NCI-H345 treated with DMSO at 0.1 percent for 48 hours (cell line): ENCODE measurements around the gene LRRC4B.
"Not testable (repeated sequence)": the region's sequence is repeated elsewhere in the genome, so short reads cannot be mapped to it uniquely, and the experiment has no call there.

Experiments used
- DNase-seq: peaks from one replicate; lab custom pipeline; 2025; ENCODE audit not compliant: unreplicated experiment; lab: John Stamatoyannopoulos, UW

LRRC4B gene

DNA sequence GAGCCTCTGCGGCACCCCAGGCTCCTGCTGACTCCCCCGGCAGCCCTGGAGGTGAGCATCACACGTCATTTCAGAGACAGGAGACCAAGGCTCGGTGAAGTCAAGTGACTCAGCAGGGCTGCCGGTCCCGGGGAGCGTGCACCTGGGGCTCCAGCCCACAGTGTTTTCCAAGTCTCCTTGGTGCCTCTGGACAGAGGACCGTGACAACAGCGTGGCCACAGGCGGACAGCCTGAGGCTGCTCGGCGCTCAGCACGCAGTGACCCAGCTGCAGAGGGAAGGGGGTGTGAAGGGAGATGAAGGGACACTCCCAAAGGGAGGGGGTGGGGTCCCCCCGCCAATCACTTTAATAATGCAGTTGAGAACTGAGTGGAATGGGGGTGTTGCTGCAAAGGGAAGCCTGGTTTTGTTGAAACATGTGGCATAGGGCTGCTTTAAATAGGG lies 37.0 kb downstream of the LRRC4B start:
- no peak for DNase-seq

DNA sequence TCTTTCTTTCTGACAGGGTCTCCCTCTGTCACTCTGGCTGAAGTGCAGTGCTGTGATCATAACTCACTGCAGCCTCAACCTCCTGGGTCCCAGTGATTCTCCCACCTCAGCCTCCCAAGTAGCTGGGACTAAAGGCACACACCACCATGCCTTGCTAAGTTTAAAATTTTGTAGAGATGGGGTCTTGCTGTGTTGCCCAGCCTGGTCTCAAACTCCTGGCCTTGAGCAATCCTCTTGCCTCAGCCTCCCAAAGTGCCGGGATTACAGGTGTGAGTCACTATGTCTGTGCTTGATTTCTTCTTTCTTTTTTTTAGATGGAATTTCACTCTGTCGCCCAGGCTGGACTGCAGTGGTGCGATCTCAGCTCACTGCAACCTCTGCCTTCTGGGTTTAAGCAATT lies 40.2 kb downstream of the LRRC4B start:
- not testable (repeated sequence) for DNase-seq

DNA sequence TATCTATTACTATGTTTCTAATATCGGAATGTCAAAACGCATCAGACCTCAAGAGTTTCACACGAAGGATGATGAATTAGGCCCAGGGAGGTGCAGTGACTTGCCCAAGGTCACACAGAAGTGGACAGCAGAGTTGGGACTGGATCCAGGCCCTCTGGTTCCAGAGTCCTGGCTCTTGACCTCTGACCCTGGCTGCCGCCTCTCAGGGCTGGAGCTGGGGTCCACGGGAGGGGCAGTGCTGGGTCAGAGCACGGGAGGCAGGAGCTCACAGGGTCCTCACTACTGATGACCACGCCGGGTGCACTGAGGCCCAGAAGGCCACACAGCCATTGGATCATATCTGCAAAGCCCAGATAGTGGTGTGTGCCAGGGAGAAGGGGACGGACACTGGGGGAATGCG lies 45.4 kb downstream of the LRRC4B start:
- DNase-seq: no peak

DNA sequence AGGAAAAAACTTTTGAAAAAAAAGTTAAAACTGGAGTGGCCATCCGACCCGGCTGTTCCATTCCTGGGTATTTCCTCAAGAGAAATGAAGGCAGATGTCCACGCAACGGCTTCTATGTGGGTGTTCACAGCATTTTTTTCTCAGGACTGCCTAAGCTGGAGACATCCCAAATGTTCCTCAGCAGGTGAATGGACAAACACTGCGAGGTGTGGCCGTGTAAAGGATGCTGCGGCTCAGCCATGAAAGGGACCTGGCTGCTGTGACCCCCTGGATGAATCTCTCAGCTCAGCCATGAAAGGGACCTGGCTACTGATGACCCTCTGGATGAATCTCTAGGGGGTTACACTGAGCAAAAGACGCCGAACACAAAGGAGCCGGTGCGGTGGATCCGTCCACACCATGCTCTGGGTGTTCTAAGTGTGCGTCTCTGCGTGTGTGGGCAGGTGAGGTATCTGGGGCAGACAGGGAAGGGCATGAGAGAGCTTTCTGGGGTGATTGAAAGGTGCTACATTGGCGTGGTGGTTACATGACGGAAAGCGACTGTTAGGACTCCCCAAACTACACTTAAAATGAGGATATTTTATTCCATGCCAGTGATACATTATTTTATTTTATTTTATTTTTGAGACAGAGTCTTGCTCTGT lies 47.3 kb downstream of the LRRC4B start:
- DNase-seq: no peak

DNA sequence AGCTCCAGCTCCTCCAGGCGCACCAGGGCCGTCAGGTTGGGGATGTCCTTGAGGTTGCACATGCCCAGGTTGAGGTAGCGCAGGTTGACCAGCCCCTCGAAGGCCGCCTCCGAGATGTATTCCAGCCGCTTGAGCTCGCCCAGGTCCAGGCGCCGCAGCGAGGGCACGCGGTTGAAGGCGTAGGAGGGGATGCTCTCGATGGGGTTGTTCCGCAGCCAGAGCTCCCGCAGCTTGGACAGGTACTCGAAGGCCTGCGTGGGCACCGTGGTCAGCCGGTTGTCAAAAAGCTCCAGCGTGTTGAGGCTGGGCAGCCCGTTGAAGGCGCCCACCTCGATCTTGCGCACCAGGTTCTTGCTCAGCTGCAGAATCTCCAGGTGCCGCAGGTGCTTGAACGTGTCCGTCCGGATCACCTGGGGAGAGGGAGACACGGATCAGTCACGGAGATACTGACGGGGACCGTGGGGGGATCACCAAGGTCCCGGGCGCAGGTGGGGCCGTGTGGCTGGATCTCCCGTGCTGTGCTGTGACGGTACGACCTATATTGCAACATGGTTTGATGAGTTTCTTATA lies 49.1 kb downstream of the LRRC4B start:
- no peak for DNase-seq

DNA sequence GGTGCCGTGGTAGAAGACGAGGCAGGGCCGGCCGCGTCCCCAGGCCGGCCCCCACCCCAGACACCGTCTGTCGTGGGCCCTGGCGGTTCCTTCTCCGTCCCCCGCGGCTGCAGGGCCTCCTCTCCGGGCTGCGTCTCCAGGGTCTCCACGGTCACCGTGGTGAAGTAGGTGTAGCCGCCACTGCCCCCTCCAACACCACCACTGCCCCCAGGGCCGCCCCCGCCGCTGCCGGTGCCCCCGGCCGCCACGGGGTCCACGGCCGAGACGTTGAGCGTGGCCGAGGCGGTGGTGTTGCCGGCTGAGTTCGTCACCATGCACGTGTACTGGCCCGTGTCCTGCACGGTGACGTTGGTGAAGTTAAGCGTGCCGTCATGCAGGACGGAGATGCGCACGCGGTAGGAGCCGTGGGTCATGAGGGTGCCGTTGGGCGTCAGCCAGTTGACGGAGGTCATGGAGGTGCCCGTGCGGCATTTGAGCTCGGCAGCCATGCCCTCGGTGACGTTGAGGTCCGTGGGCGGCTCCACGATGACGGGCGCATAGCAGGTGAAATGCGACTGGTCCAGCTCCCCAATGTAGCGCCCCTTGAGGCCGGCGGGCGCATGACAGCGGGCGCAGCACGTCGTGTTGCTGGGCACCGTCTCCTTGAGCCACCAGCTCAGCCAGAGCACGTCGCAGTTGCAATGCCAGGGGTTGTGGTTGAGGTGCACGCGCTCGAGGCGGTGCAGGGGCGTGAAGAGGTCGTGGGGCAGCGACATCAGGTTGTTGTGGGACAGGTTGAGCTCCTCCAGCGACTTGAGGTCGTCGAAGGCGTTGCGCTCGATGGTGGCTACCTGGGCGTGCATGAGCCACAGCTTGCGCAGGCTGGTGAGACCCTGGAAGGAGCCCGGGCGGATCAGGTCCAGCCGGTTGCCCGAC lies 49.9 kb downstream of the LRRC4B start:
- DNase-seq: no peak

DNA sequence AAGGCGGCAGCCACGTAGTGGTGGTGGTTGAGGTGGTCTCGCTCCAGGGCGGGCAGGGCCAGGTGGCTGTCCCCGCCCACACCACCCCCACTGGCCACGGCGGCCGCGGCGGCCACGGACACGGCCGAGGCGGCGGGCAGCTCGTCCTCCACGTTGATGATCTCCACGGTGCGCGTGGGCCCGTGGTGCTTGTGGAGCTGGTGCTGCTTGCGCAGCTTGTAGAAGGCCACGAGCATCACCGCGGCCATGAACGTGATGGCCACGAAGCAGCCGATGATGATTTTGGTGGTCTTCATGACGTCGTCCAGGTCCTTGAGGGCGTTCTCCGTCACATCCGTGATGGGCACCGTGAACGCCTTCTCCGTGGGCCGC lies 50.5 kb downstream of the LRRC4B start:
- DNase-seq: no peak

DNA sequence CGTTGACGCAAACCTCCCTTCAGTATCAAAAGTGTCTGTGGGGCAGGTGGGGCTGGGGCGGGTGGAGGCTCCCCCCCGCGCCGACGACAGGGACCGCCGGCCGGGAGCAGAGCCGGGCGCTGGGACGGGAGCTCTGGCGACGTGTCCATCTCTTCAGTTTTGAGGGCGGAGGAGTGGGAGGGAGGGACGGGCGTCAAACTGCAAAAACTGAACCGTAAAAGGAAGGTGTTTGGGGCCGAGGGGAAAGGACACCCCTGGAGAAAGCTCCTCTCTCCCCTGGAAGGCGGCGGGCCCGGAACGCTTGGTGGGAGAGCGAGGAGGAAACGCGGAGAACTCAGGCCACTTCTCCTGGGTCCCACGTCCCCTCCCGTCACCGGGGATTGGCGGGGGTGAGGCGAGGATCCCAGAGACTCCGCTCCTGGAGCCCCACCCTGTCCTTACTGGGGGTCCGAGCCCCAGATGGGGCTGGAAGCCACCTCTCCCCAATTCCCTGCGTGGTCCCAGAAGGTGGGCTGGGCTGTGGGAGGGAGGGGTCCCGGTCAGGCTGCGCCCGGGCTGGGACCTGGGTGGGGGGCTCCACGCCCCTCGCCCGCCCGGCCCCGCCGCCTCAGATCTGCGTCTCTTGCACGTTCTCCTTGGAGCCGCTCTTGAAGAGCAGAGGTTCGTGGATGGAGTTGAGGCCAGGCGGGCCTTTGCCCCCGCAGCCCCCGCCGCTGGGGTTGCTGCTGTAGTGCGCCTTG lies 51.1 kb downstream of the LRRC4B start:
- no peak for DNase-seq

DNA sequence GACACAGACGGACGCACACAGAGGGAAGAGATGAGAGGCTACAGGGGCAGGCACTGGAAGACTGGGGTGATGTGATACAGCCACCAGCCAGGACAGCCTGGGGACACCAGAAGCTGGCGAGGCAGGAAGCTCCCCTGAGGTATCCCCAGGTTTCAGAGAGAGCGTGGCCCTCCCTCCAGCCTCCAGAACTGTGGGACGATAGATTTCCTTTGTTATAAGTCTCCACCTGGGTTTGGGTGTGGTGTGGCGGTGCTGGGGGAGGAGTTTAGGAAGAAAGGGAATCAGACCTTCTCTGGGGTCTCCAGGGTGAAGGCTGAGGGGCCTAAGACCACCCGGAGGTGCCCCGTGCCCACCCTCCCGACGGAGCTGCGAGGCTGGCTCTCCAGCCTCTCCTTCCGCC lies 51.8 kb downstream of the LRRC4B start:
- DNase-seq: no peak

DNA sequence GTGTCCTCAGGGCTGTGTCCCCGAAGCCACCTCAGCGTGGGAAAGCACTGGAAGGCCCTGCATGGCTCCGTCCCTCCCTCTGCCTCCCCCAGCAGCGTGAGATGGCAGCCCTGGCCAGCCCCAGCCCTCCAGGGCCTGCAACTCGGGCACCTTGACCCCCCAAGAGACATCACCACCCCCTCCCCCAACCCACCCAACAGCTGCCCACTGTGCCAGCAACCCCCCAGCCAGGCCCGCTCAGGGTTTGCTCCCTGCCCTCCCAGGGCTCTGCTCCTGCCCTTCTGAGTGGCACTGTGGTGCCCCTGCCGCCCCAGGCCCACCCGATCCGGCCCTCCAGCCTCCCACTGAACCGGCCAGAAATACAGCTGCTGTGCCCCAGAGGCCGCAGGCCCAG lies 53.1 kb downstream of the LRRC4B start:
- no peak for DNase-seq

DNA sequence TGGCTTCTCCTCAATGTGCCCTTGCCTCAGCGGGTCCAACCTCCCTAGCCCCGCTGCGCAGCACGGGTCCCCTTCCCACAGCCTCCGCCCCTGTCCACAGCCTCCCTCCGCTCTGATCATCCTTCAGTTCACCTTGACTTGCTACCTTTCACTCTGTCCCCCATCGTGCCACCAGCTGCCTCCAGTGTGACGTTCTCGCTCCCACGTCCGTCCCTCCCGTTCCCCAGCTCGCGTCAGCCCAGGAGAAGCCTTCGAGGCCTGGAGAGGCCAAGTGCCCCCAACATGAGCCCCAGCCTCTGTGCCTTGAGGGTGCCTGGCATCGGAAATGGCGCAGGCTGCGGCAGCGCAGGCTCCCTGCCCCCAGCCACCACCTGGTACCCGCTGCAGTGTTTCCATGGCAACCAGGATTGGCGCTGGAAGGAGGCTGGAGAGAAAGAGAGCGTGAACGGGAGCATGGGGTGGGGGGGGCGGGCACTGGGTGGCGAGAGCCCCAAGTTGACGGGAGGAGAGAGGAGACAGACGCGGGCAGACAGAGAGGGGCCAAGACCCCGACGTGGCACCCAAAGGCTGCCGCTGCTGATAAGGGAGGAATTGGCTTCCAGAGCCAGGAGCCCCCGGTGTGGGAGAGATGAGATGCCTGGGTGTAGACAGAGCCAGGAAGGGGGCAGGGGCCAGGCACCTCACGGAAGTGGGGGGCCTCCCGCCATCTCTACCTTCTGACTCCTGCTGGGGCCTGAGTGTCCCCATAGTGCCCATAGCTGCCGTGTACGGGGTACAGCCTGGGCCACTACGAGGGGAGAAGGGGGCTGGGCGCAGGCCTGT lies 53.7 kb downstream of the LRRC4B start:
- peak; percentile 15 for DNase-seq

DNA sequence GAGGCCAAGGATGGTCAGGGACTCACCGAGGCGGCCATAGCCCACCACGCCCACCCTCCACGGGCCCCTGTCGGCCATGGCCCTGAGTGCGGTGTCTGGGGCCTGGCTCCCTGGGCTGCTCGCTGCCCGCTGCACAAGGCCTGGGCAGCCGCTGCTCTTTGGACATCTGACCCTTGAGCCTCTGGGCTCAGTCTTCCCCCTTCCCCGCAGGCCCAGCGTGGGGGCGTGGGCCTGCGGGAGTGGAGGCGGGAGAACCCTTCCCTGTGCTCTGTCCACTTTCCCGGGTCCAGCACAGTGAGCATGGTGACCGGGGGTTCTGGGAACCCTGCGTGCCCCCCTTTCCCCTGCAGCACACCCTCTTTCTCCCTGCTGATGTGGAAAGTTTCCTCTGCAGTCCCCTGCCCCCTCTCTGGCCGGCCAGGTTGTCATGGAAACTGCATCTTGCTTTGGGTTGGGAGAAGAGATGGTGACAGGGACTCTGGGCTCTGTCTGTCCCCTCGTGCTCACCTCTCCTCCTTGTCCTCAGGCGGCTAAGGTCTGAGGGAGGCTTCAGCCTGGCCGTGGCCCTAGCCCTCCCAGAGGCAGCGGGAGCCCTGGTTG lies 54.4 kb downstream of the LRRC4B start, which contains the start of gene ASPDH:
Gene ASPDH (minus strand): TSS at position 168 of the 600 bp plus-strand sequence. CDS start 90 bp downstream, at position 78.
- no peak for DNase-seq

DNA sequence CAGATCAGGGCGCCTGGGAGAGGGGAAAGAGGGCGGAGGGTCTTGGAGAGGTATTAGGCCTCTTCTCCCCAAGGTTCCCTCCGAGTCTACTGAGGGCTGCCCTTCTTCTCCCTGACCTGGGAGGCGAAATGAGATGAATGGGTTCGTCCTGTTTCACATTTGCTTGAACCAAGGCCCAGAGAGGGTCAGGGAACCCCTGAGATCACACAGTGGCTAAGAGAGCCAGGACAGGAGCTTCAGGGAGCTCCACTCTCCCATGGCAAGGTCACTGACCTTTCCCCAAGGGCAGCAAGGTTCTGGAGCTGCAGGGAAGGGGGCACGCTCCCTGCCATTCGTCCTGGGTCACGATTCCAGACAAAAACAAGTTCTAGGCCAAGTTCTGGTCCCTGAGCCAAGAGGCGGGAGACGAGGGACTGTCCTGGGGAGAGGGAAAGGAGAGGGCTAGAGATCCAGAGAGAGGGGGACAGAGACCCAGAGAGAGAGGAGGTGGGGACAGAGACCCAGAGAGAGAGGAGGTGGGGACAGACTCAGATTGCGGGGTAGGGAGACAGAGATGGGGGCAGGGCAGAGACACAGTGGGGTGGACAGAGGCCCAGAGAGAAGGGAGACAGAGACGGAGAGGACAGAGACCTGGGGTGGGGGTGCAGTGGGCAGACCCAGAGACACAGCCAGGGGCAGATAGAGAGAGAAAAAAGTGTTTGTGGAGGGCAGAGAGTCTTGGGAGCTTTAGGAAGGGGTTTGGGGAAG lies 55.1 kb downstream of the LRRC4B start:
- DNase-seq: no peak

DNA sequence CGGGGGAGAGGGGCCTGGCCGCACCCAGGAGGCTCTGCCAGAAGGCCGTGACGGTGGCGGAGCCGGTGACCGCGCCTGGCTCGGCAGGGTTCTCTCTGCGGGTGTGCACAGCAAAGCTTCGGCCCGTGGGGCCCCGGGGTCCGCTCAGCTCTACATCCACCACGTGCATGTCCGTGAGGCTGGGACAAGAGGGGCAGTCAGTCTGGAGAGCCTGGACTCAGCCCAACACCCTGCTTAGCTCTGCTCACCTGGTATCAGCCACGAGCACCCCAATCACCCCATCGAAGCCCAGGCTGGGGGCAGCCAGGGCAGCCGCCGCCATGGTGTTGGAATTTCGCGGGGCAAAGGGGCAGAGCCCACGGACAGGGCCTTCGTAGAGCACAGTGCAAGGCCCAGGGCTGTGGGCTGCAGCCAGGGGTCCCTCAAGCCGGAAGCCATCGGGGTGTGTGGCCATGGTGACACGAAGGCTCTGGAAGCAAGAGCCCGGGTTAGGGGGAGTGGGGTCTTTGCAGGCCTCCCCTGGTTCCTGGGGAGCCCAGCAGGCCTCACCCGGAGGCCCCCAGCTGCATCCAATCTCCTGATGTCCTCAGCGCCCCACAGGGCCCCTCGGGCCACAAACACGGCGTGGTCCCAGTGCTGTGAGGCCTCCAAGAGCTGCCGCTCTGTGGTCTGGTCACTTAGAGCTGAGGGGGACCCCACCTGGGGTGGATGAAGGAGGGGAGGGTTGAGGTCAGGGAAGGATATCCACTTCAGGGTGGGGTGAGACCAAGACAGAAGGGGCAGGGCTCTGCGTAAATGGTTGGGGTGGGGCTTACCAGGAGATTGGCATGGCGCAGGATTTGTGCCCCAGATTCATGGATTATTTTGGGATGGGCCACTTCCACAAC lies 55.9 kb downstream of the LRRC4B start:
- DNase-seq: no peak

DNA sequence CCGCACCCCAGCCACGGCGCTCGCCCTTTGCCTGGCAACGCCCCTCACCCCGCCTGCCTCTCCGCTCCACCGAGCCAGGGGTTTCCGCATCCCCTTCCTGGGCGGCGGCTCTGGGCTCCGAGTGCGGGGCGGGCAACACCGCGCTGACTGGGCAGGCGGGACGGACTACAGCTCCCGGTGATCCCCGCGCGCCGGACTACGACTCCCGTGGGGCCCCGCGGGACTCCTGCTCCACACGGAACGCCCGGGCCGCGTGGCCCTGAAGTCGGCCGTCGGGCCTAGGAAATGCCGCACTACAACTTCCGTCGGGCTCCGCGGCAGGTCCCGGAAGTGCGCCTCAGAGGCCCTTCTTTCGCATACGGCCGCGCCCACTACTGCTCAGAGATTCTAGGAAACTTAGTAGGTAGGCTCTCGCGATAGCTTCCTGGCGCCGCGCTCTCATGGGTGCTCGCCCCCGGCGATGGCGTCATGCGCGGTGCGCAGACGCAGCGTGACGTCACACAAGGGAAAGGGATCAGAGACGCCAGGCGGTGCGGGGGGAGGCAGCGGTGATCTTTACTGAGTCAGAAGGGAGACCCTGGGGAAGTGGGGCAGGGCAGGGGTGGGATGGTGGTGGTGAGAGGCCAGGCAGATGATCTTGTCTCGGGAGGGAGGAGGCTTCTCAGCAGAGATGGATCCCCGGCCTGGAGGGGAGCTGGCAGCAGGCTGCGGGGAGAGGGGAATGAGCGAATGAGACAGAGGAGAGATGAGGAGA lies 57.0 kb downstream of the LRRC4B start, which contains the start of gene JOSD2:
Gene JOSD2 (minus strand): TSS at position 123 of the 754 bp plus-strand sequence. CDS start 760 bp downstream, outside the sequence.
- DNase-seq: peak; percentile 82

DNA sequence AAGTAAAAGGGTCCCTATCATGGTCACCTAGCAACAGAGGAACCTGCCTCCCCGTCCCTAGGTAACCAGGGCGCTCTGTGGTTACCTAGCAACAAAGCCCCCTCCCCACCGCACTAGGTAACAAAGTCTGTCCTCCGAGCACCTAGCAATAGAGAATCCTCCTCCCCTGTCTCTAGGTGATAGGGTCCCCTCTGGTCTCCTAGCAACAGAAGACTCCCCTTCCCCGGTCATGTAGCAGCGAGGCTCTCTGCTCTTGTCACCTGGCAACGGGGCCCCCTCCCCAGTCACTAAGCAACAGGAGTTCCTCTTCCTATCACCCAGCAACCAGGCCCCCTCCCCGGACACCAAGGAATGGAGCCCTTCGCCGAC lies 57.6 kb downstream of the LRRC4B start:
- DNase-seq: peak; percentile 49

DNA sequence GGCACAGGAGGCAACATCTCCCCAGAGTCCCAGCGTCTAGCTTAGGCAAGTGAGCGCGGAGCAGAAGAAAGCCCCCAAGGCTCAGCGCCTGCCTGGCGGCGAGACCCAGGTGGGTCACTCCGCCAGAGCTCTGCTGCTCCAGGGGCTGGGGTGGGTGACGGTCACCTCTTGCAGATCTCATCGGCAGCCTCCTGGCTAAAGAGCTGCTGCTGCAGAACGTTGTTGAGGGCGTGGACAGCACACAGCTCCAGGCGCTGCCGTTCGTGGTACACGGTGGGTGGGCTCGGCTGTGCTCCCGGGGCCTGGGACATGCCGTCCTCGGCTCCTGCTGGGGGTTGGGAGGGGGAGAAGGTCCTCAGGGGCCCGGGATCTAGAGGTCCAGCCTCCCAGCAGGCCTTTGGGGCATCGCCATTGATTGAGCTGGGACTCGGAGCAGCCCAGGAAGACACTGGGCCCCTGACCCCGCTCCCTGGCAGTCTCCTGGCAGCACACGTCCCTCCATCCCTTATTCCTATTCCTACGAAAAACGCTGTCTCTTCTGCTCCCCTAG lies 58.0 kb downstream of the LRRC4B start:
- no peak for DNase-seq
